Left lung (tissue), 10 donors: ENCODE measurements around the gene NUMB. TPM values are rescaled to one million over a fixed set of nuclear protein-coding genes. Genes with fewer than 3 reads are reported as not detected.
A peak's percentile ranks its signal among the peaks of the same experiment; 100 is the strongest.
"Not testable (repeated sequence)": the region's sequence is repeated elsewhere in the genome, so short reads cannot be mapped to it uniquely, and the experiment has no call there.

ENCODE experiments used
- ATAC-seq: fragments of 200-7000 bp; cut with Tn5 transposase; one replicate; pipeline ENCODE4 v1.9.1; 2020; ENCODE audit warnings: moderate library complexity
- DNase-seq, 4 donors: peaks; one replicate each; pipeline ENCODE4 v3.0.0-alpha.2; 2013 to 2020
- H3K27ac ChIP-seq, 2 donors: fragments of 200-600 bp; sonication (generic) in 1 of 2; one replicate each; pipeline versions ENCODE4 v1.5.0 to v1.8.0; 2020 to 2021
- H3K27me3 ChIP-seq, 2 donors: fragments of 200-600 bp; sonication (generic) in 1 of 2; one replicate each; pipeline versions ENCODE4 v1.5.0 to v1.8.0; 2020 to 2021
- H3K36me3 ChIP-seq, 2 donors: fragments of 200-600 bp; sonication (generic) in 1 of 2; one replicate each; pipeline versions ENCODE4 v1.5.0 to v1.8.0; 2020 to 2021
- H3K4me1 ChIP-seq, 2 donors: fragments of 200-600 bp; one replicate each; pipeline ENCODE4 v1.8.0; 2021
- H3K4me3 ChIP-seq, 2 donors: fragments of 200-600 bp; sonication (generic) in 1 of 2; one replicate each; pipeline versions ENCODE4 v1.5.0 to v1.8.0; 2020 to 2021; ENCODE audit warnings: mild to moderate bottlenecking in 1 of 2
- H3K9me3 ChIP-seq, 2 donors: fragments of 200-600 bp; sonication (generic) in 1 of 2; one replicate each; pipeline versions ENCODE4 v1.5.0 to v1.8.0; 2020 to 2021
- intact Hi-C, 2 donors: fragments of 100-400 bp; cut with DNase I; formaldehyde crosslinking; loops; one replicate each; pipeline versions ENCODE4 v1.11.2 to v1.14.2; 2022
- polyA plus RNA-seq, 6 donors: library from polyadenylated mRNA; unstranded; fragments of 120-200 nt; gene quantifications; one replicate each; pipeline ENCODE4 v1.2.1, GENCODE V29; 2013; ENCODE audit not compliant: insufficient read length in 6 of 6
- total RNA-seq, 2 donors: library from RNA; stranded (reverse); fragmentation: NEBNext Ultra II Directional; extraction: Animal tissue kit (Norgen Biotek cat#: 25700); gene quantifications; one replicate each; pipeline ENCODE4 v1.2.1, GENCODE V29; 2021
- TF ChIP-seq, protein P1 (sequence below), 2 donors: fragments of 200-600 bp; sonication (generic) in 1 of 2; IDR thresholded peaks; one replicate each; pipeline versions ENCODE4 v1.5.0 to v1.8.0; 2021; ENCODE audit warnings: antibody characterized with exemption in 2 of 2
- donor health status: DM: no; HTN: yes; CAD: no.
- donor health status: DM: no; HTN: no; CAD: no.

NUMB gene
- total and polyA plus RNA-seq, 8 donors: 91.0 to 121 (median 105) TPM

DNA sequence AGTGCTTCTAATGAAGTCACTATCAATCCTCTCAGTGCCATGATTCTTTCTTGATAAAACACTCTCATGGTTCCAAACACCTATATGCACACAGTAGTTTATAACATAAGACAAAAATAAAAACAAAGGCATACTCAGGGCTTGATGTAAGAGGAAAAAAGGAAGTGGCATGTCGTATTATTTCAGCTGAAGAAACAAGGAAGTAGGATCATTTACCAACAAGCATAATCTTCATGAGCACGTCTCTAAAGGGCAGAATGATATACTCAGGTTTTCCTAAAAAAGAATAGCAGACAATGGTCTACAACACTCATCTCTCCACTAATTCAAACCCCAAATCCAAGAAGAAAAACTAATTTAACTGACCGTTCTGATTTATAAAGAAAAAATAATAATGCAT, 33.9 kb downstream of the NUMB start:
- H3K4me1 ChIP-seq: peaks cover 16 to 62% of the 10 kb centered on the region in 2 donors

DNA sequence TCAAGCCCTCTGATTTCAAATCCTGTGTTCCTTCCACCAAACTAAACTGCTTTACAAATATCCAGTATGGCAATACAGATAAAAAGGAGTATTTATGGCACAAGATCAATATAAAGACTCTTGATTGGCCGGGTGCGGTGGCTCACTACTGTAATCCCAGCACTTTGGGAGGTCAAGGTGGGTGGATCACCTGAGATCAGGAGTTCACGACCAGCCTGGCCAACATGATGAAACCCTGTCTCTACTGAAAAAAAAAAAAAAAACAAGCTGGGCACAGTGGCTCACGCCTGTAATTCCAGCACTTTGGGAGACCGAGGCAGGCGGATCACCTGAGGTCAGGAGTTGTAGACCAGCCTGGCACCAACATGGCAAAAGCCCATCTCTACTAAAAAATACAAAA, 35.3 kb downstream of the NUMB start:
- DNase-seq, H3K4me3 ChIP-seq, H3K9me3 ChIP-seq, H3K27me3 ChIP-seq, intact Hi-C loops, ATAC-seq: not testable (repeated sequence)
- peak overlapping the region in 1 of 2 donors; percentile 28 for H3K27ac ChIP-seq
- peaks cover 16 to 60% of the 10 kb centered on the region in 2 donors for H3K4me1 ChIP-seq
- peaks cover 0 to 26% of the 10 kb centered on the region in 2 donors for H3K36me3 ChIP-seq

More for the DNA sequence above, 33.9 kb downstream of the NUMB start:
- Histone ChIP-seq H3K36me3 (peaks cover 0 to 25% of the 10 kb centered on the region in 2 donors), H3K27me3 (no peaks in the 10 kb centered on the region), H3K9me3 (no peaks in the 10 kb centered on the region), H3K4me3 (no peak overlapping the region), H3K27ac (peak overlapping the region; percentile 43 to 78)
- TF ChIP-seq, protein P1, sequence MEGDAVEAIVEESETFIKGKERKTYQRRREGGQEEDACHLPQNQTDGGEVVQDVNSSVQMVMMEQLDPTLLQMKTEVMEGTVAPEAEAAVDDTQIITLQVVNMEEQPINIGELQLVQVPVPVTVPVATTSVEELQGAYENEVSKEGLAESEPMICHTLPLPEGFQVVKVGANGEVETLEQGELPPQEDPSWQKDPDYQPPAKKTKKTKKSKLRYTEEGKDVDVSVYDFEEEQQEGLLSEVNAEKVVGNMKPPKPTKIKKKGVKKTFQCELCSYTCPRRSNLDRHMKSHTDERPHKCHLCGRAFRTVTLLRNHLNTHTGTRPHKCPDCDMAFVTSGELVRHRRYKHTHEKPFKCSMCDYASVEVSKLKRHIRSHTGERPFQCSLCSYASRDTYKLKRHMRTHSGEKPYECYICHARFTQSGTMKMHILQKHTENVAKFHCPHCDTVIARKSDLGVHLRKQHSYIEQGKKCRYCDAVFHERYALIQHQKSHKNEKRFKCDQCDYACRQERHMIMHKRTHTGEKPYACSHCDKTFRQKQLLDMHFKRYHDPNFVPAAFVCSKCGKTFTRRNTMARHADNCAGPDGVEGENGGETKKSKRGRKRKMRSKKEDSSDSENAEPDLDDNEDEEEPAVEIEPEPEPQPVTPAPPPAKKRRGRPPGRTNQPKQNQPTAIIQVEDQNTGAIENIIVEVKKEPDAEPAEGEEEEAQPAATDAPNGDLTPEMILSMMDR (IDR thresholded peaks at IDR 0.05): no peak
- DNase-seq (no peak), ATAC-seq (no peak)
- intact Hi-C loops: no loop called here

DNA sequence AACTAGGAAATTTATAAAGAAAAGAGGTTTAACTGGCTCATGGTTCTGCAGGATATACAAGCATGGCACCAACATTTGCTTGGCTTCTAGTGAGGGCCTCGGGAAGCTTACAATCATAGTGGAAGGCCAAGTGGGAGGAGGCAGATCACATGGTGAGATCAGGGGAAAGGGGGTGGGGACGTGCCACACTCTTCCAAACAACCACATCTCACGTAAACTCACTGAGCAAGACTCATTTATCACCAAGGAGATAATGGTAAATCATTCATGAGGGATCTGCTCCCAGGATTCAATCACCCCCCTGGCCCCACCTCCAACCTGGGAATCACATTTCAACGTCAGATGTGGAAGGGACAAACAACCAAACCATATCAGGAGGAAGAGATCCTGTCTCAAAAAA, 35.8 kb downstream of the NUMB start:
- DNase-seq: no peak
- Histone ChIP-seq H3K27ac (no peak overlapping the region), H3K4me3 (no peak overlapping the region), H3K9me3 (no peaks in the 10 kb centered on the region), H3K27me3 (no peaks in the 10 kb centered on the region), H3K36me3 (peaks cover 0 to 26% of the 10 kb centered on the region in 2 donors), H3K4me1 (peaks cover 12 to 57% of the 10 kb centered on the region in 2 donors)
- intact Hi-C loops: no loop called here
- TF ChIP-seq, protein P1 (IDR thresholded peaks at IDR 0.05): no peak
- no peak for ATAC-seq

DNA sequence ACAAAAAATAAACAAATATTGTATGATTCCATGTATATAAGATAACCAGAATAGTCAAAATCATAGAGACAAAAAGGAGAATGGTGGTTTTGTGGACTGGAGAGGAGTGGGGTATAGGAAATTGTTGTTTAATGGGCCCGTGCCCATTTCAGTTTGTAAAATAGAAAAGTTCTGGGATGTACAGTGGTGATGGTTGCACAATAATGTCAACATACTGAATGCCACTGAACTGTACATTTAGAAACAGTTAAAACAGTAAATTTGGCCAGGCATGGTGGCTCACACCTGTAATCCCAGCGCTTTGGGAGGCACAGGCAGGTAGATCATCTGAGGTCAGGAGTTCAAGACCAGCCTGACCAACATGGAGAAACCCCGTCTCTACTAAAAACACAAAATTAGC, 40.1 kb downstream of the NUMB start:
- intact Hi-C loops: no loop called here
- Histone ChIP-seq H3K4me1 (peaks cover 0 to 41% of the 10 kb centered on the region in 2 donors), H3K36me3 (peaks cover 0 to 35% of the 10 kb centered on the region in 2 donors), H3K9me3 (no peaks in the 10 kb centered on the region), H3K27ac (no peak overlapping the region), H3K4me3 (no peak overlapping the region), H3K27me3 (no peaks in the 10 kb centered on the region)
- TF ChIP-seq, protein P1 (IDR thresholded peaks at IDR 0.05): no peak
- ATAC-seq: no peak
- no peak for DNase-seq

DNA sequence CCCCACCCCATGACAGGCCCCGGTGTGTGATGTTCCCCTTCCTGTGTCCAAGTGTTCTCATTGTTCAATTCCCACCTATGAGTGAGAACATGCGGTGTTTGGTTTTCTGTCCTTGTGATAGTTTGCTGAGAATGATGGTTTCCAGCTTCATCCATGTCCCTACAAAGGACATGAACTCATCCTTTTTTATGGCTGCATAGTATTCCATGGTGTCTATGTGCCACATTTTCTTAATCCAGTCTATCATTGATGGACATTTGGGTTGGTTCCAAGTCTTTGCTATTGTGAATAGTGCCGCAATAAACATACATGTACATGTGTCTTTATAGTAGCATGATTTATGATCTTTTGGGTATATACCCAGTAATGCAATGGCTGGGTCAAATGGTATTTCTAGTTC, 52.1 kb downstream of the NUMB start:
- DNase-seq, H3K9me3 ChIP-seq, H3K4me1 ChIP-seq, H3K27me3 ChIP-seq, H3K27ac ChIP-seq, intact Hi-C loops, ATAC-seq, H3K4me3 ChIP-seq: not testable (repeated sequence)
- peaks cover 0 to 37% of the 10 kb centered on the region in 2 donors for H3K36me3 ChIP-seq

DNA sequence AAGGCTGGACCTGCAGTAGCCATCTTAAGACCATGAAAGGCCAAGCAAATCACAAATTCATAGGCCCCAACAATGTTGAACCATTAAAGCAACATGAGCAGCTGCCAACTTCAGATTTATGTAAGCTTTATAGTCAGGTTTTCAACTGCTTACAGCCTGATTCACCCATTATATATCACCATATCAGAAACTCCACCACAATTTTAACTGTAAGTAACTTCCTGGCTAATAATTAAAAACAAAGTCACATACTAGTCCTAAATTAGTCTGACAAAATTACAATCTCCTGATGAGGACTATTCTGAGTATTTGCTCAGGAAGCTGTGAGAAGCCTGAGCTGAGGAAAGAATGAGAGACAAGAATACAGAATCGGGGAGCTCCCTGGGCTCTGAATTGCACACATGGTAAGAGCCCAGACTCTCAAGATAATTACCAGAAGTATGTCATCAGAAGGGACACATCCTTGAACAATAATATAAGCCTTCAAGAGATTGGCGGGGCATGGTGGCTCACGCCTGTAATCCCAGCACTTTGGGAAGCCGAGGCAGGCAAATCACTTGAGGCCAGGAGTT, 55.1 kb downstream of the NUMB start:
- no peak for DNase-seq
- Histone ChIP-seq H3K4me3 (no peak overlapping the region), H3K9me3 (no peaks in the 10 kb centered on the region), H3K4me1 (peaks cover 0 to 9% of the 10 kb centered on the region in 2 donors), H3K36me3 (peaks cover 0 to 32% of the 10 kb centered on the region in 2 donors), H3K27ac (peak overlapping the region; percentile 13 to 25), H3K27me3 (no peaks in the 10 kb centered on the region)
- TF ChIP-seq, protein P1 (IDR thresholded peaks at IDR 0.05): no peak
- peak; percentile 74 for ATAC-seq
- intact Hi-C loops: no loop called here
